H9 (cell line): Measurements from ENCODE around the gene PTPN23. TPM values are rescaled to one million over a fixed set of nuclear protein-coding genes. Genes with fewer than 3 reads are reported as not detected.

ENCODE experiments used
- DNase-seq: peaks from one replicate; pipeline ENCODE4 v3.0.0-alpha.2; 2017
- H2AFZ ChIP-seq: one replicate; pipeline ENCODE4 v1.6.1; 2013; ENCODE audit warnings: mild to moderate bottlenecking, low read length, control low read depth, moderate library complexity
- H2AK5ac ChIP-seq: 2 replicates; pipeline ENCODE4 v1.6.1; 2013; ENCODE audit warnings: low read length, control low read depth, mixed read lengths; ENCODE audit not compliant: insufficient read length
- H2BK120ac ChIP-seq: one replicate; pipeline ENCODE4 v1.6.1; 2013; ENCODE audit warnings: low read depth, mild to moderate bottlenecking, low read length, control low read depth, inconsistent platforms; ENCODE audit not compliant: poor library complexity, severe bottlenecking
- H2BK12ac ChIP-seq: 2 replicates; pipeline ENCODE4 v1.6.1; 2013; ENCODE audit warnings: low read length, control low read depth, mixed read lengths, low read depth; ENCODE audit not compliant: insufficient read length
- H2BK15ac ChIP-seq: 2 replicates; pipeline ENCODE4 v1.6.1; 2013; ENCODE audit warnings: low read depth, low read length, control low read depth
- H2BK20ac ChIP-seq: one replicate; pipeline ENCODE4 v1.6.1; 2013; ENCODE audit warnings: low read depth, mild to moderate bottlenecking, low read length, control low read depth, inconsistent platforms; ENCODE audit not compliant: poor library complexity, severe bottlenecking
- H2BK5ac ChIP-seq: 2 replicates; pipeline ENCODE4 v1.6.1; 2013; ENCODE audit warnings: low read length, control low read depth, mixed read lengths; ENCODE audit not compliant: insufficient read length
- H3K14ac ChIP-seq: 2 replicates; pipeline ENCODE4 v1.6.1; 2013; ENCODE audit warnings: low read length, control low read depth; ENCODE audit not compliant: insufficient read depth
- H3K18ac ChIP-seq: 2 replicates; pipeline ENCODE4 v1.6.1; 2013; ENCODE audit warnings: low read depth, mild to moderate bottlenecking, mixed read lengths, low read length, control low read depth; ENCODE audit not compliant: insufficient read length
- H3K23ac ChIP-seq: 2 replicates; pipeline ENCODE4 v1.6.1; 2013; ENCODE audit warnings: low read length, control low read depth, mixed read lengths, low read depth; ENCODE audit not compliant: insufficient read length
- H3K23me2 ChIP-seq: 2 replicates; pipeline ENCODE4 v1.6.1; 2013; ENCODE audit warnings: low read depth, mild to moderate bottlenecking, mixed read lengths, low read length, control low read depth; ENCODE audit not compliant: insufficient read length, poor library complexity, severe bottlenecking
- H3K27ac ChIP-seq: 2 replicates; pipeline ENCODE4 v1.5.1; 2013; ENCODE audit warnings: low read length, control low read depth, mixed read lengths, low read depth; ENCODE audit not compliant: insufficient read length
- H3K27me3 ChIP-seq: 2 replicates; pipeline ENCODE4 v1.6.1; 2013; ENCODE audit warnings: low read length, control low read depth, inconsistent platforms; ENCODE audit not compliant: insufficient read depth
- H3K4ac ChIP-seq: 2 replicates; pipeline ENCODE4 v1.6.1; 2013; ENCODE audit warnings: low read depth, mild to moderate bottlenecking, control low read depth, inconsistent platforms, low read length, moderate library complexity
- H3K4me1 ChIP-seq: 2 replicates; pipeline ENCODE4 v1.6.1; 2013; ENCODE audit warnings: low read length, control low read depth, inconsistent platforms; ENCODE audit not compliant: insufficient read depth
- H3K4me2 ChIP-seq: 2 replicates; pipeline ENCODE4 v1.6.1; 2013; ENCODE audit warnings: low read length, control low read depth, mixed read lengths; ENCODE audit not compliant: insufficient read length, insufficient read depth
- H3K56ac ChIP-seq: 2 replicates; pipeline ENCODE4 v1.6.1; 2013; ENCODE audit warnings: low read depth, mild to moderate bottlenecking, mixed read lengths, low read length, control low read depth; ENCODE audit not compliant: insufficient read length
- H3K79me1 ChIP-seq: 2 replicates; pipeline ENCODE4 v1.6.1; 2013; ENCODE audit warnings: low read depth, mild to moderate bottlenecking, moderate library complexity, low read length, control low read depth, inconsistent platforms; ENCODE audit not compliant: insufficient read depth, poor library complexity, severe bottlenecking
- H3K79me2 ChIP-seq: 2 replicates; pipeline ENCODE4 v1.6.1; 2013; ENCODE audit warnings: low read length, control low read depth, inconsistent platforms; ENCODE audit not compliant: insufficient read depth
- H3K9ac ChIP-seq: 2 replicates; pipeline ENCODE4 v1.6.1; 2013; ENCODE audit warnings: low read length, control low read depth, mixed read lengths; ENCODE audit not compliant: insufficient read length; ENCODE audit errors: extremely low read depth
- H3K9me3 ChIP-seq: one replicate; pipeline ENCODE4 v1.6.1; 2013; ENCODE audit warnings: low read depth, low read length, inconsistent platforms; ENCODE audit not compliant: control insufficient read depth
- H3T11ph ChIP-seq: one replicate; pipeline ENCODE4 v1.6.1; 2013; ENCODE audit warnings: mild to moderate bottlenecking, low read length, control low read depth, inconsistent platforms
- H4K20me1 ChIP-seq: one replicate; pipeline ENCODE4 v1.6.1; 2013; ENCODE audit not compliant: control insufficient read depth, insufficient read length, insufficient read depth
- H4K5ac ChIP-seq: 2 replicates; pipeline ENCODE4 v1.6.1; 2013; ENCODE audit warnings: low read depth, mild to moderate bottlenecking, mixed read lengths, low read length, control low read depth; ENCODE audit not compliant: insufficient read length
- H4K8ac ChIP-seq: replicated peaks from 2 replicates; pipeline ENCODE4 v1.6.1; 2013; ENCODE audit warnings: low read length, control low read depth, mixed read lengths, low read depth; ENCODE audit not compliant: insufficient read length
- H4K91ac ChIP-seq: 2 replicates; pipeline ENCODE4 v1.6.1; 2013; ENCODE audit warnings: low read depth, mild to moderate bottlenecking, moderate library complexity, mixed read lengths, low read length, control low read depth; ENCODE audit not compliant: insufficient read length
- H3K27ac Mint-ChIP-seq, 3 experiments: 2 replicates in 2 of 3; 3 replicates in 1 of 3; pipeline ENCODE4 v1.8.0; 2020 to 2021; ENCODE audit warnings: mixed read lengths in 3 of 3, mild to moderate bottlenecking in 1 of 3, moderate library complexity in 1 of 3
- H3K27me3 Mint-ChIP-seq: 2 replicates; pipeline ENCODE4 v1.8.0; 2021; ENCODE audit warnings: low read depth, mild to moderate bottlenecking, moderate library complexity, mixed read lengths
- H3K36me3 Mint-ChIP-seq, 3 experiments: 2 replicates in 2 of 3; 3 replicates in 1 of 3; pipeline ENCODE4 v1.8.0; 2020 to 2021; ENCODE audit warnings: low read depth in 3 of 3, mixed read lengths in 3 of 3; ENCODE audit not compliant: insufficient read depth in 1 of 3
- H3K4me1 Mint-ChIP-seq, 2 experiments: 2 replicates each; pipeline ENCODE4 v1.8.0; 2020; ENCODE audit warnings: mixed read lengths in 2 of 2
- H3K4me3 Mint-ChIP-seq, 2 experiments: 2 replicates in 1 of 2; 3 replicates in 1 of 2; pipeline ENCODE4 v1.8.0; 2020 to 2021; ENCODE audit warnings: mild to moderate bottlenecking in 2 of 2, mixed read lengths in 2 of 2, moderate library complexity in 1 of 2
- H3K9me3 Mint-ChIP-seq, 2 experiments: 2 replicates in 1 of 2; 3 replicates in 1 of 2; pipeline ENCODE4 v1.8.0; 2020; ENCODE audit warnings: mild to moderate bottlenecking in 2 of 2, mixed read lengths in 2 of 2, moderate library complexity in 1 of 2
- CTCF ChIP-seq: fragments of 200-600 bp; sonication (generic); conservative IDR thresholded peaks from 3 replicates; pipeline ENCODE4 v1.8.0; 2021; ENCODE audit warnings: antibody characterized with exemption, mild to moderate bottlenecking
- WGBS: extraction: QIAGEN DNeasy Blood & Tissue Kit; methylation state at CpG from one replicate; pipeline ENCODE4 v1.1.7; 2013; ENCODE audit warnings: missing lambda C conversion rate, low lambda C conversion rate, mixed read lengths; ENCODE audit not compliant: insufficient read length; ENCODE audit errors: extremely low coverage; 5-methylcytosine and 5-hydroxymethylcytosine counted together
- total RNA-seq: library from RNA; stranded (reverse); gene quantifications from 2 replicates; pipeline ENCODE4 v1.2.1, GENCODE V29; 2021

PTPN23 gene
- total RNA-seq, 1 experiment from 2014 or later, result 42.2 TPM

- Histone ChIP-seq H3K4me2 (no peak overlapping the region), H2BK15ac (no peak overlapping the region), H3K4ac (no peak overlapping the region), H3K9ac (no peak overlapping the region), H4K8ac (no peak overlapping the region), H2AK5ac (no peak overlapping the region), H3K56ac (no peak overlapping the region), H3K14ac (no peak overlapping the region), H3K4me1 (no peaks in the 10 kb centered on the region), H3K23me2 (no peaks in the 10 kb centered on the region), H2BK20ac (no peak overlapping the region), H2AFZ (no peak overlapping the region), H3K27ac (no peak overlapping the region), H2BK5ac (no peak overlapping the region), H4K91ac (no peak overlapping the region), H3K79me2 (no peaks in the 10 kb centered on the region), H3K18ac (no peak overlapping the region), H3K27me3 (no peaks in the 10 kb centered on the region), H3K79me1 (no peaks in the 10 kb centered on the region), H4K20me1 (no peaks in the 10 kb centered on the region), H3K23ac (no peak overlapping the region), H2BK12ac (no peak overlapping the region), H2BK120ac (no peak overlapping the region), H3K9me3 (no peaks in the 10 kb centered on the region), H4K5ac (no peak overlapping the region), H3T11ph (no peak overlapping the region)
- no peak for TF ChIP-seq CTCF
- Mint-ChIP-seq H3K4me3 (no peak overlapping the region), H3K4me1 (peaks cover 4 to 12% of the 10 kb centered on the region in 2 experiments), H3K9me3 (peaks cover 0 to 9% of the 10 kb centered on the region in 2 experiments; a peak in 3 of 5 replicates), H3K27ac (no peak overlapping the region), H3K27me3 (no peaks in the 10 kb centered on the region; the same call in 1 of the 2 replicates), H3K36me3 (peaks cover 28 to 58% (median 54%) of the 10 kb centered on the region in 3 experiments)
- DNase-seq, result no peak
- no CpG with 5 or more reads among the region's 7 CpGs for whole genome bisulfite sequencing
Measured at GRCh38 chr3:47413751-47414150, 32.9 kb downstream of the PTPN23 start.
